HG03378 (cell line): Measurements from ENCODE around the gene HCFC1.
A peak's percentile ranks its signal among the peaks of the same experiment; 100 is the strongest.

Experiments
- ATAC-seq: cut with Tn5 transposase; IDR thresholded peaks from one replicate; pipeline ENCODE4 v1.9.1; 2021; ENCODE audit warnings: mild to moderate bottlenecking, moderate library complexity; ENCODE audit not compliant: unreplicated experiment

The HCFC1 gene

DNA sequence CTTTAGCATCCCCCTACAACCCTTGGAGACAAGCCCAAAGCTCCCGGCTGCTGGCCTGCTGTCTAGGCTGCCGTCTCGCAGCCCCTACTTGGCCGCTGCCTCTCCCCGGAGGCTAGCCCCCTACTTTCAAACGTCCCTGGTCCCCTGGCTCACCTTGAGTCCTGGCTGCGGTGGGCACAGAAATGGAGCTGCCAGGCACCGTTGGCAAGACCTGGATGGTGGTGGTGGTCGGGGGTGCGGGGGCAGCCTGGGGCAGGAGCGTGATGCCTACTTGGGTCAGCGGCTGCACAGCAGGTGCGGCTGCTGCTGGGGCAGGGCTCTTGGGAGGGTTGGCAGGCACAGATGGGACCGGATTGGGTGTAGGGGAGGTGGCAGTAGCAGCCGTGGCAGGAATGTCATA, 12.0 kb downstream of the HCFC1 start:
- no peak for ATAC-seq

DNA sequence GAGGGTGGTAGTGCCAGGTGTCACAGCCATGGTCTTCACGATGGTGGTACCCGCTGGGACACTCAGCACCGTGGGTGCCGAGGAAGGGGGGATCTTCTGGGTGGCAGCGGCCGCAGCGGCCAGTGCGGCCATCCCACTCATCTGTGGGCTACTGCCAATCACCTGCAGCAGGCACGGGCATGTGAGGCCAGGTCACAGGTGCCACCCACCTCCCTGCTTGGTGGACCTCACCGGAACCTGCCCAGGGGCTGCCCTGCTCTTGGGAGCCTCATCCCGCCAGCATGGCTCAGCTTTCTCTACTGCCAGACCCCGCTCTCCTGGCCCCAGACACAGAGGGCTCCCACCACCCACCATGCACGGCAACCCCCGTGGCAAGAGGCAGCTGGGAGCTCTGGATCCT, 13.0 kb downstream of the HCFC1 start:
- ATAC-seq: no peak

DNA sequence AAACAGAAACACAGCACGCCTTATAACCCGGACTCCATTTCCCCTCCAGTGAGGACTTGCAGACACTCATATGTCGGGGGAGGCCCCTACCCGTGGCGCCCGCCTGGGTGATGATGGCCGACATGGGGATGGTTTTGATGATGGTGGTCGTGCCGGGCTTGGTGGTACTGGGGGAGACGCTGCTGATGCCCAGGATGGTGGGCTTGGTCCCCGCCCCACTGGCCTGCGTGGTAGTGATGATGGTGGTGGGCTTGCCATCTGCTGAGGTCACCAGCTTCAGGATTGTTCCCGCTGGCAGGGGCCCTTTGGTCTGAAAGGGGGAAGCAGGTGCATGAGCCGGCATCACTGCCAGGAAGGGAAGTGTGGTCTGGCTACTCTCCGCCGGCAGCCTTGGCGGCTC, 14.4 kb downstream of the HCFC1 start:
- ATAC-seq: no peak

DNA sequence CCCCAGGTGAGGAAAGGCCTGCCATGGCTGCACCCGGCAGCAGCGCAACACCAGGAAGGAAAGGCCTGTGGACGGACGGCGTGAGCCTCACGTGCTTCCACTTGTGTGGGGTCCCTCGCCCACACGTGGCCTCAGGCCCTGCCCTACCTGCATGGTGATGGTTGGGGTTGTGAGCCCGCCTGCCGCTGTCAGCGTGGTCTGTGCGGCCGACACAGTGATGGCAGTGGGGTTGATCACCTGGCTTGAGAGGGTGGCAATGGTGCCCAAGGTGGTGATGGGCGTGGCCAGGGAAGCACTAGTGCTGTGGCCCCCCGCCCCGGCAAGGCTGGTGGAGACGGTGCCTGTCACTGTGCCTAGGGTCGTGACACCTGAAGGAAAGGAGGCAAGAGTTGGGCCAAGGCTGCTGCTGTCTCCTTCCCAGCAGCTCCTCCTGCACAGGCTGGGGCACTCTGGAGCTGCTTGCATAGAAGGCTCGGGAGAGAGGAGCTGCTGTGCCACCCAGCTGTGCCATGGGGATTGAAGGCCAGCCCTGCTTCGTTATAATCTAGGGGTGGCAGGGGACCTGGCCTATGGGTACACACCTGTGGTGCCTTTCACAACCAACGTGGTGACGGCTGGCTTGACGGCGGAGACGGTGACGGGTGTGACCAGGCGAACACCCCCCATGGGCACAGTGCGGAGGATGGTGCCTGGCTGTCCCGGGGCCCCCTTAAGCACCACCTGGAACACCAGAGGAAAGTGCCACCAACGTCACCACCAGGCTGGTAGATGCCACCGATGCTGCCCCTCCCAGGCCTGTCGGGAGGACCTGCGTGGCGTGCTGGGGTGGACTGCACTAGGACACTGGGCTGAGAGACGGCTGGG, 15.3 kb downstream of the HCFC1 start:
- no peak for ATAC-seq

DNA sequence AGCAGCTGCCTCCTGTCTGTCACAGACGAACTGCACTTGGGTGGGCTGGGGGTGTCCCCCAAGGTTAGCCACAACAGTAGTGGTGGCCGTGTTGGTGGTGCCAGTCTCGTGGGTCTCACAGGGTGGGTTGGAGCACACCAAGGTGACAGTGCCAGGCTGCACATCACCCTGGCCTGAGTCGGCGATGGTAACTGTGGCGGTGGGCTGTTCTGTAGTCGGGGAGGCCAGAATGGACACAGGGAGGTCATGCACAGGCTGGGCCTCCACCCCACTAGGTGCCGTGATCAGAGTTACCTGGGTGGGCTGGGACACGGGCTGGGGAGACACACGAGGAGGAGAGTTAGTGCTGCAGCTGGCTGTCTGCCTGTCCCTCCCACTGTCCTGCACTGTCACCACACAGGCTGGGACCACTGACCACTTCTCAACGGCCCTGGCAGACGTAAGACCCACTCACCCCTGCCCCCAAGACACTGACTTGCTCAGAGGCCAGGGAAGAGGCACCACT, 16.3 kb downstream of the HCFC1 start:
- ATAC-seq: no peak

DNA sequence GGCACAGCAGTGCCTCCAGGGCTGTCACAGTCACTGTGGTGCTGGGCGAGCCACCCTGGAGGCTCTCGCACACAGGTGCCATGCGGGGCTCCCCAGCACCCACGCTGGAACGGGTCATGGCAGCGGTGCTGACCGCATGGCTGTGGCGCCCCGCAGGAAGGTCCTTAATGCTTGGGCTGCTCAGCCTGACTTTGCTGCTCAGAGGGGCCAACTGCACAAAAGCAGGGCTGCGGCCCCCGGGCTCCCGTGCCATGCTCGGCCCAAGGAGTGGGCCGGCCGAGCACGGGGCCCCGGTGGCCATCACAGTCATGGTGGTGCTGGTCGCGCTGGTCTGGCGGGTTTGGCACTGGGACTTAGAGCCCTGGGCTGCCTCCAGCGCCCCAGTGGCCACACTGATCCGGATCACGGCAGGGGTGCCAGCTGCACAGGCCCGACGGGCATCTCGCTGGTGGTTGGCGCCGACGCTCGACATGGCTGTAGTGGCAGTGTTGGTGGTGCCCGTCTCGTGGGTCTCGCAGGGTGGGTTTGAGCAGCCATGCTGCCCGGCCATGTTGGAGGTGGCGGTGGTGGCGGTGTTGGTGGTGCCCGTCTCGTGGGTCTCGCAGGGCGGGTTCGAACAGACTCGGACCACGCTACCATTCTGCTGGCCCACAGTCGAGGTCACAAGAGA, 16.9 kb downstream of the HCFC1 start:
- no peak for ATAC-seq

DNA sequence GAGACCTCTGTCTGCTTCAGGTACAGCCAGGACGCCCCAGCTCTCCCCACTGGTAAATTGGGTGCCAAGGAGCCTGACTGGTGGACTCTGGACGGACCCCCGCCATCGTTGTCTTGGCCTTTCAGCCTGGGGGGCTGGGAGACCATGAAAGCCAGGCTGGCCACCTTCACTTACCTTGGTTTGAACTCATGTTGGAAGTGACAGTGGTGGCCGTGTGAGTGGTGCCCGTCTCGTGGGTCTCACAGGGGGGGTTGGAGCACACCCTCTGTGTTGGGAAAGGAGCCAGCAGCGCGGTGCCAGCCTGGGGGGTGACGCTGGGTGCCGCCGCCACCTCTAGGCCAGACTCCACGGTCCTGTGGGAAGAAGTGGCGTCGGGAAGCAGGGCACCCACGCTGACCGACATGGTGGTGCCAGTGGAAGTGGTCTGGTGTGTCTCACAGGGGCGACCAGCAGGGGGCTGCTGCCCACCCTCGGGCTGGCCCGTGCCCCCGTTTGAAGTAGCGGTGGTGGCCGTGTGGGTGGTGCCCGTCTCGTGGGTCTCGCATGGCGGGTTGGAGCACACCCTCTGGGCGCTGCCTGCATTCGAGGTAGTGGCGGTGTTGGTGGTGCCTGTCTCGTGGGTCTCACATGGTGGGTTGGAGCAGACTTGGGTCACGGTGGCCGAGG, 17.6 kb downstream of the HCFC1 start:
- ATAC-seq: no peak

DNA sequence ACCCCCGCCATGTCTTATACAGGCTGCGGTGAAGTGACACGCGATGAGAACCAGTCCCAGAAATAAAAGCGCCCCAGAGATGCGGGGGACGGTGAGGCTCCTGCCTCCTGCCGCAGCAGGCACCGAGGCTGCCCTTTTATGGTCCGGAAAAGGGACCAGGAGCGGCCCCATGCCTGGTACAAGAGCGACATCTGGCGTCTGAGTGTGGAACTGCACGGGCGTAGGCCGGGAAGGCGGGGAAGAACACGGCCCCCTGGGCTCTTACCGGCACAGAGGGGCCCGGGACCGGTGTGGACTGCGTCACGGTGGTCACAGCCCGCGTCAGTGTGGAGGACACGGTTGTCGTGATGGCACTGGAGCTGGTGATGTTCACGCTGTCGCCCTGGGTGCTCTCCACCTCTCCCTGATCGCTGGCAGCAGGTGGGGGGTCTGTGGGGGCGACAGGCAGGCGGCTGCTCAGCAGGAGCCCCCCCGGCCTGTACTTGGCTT, 18.2 kb downstream of the HCFC1 start:
- no peak for ATAC-seq

DNA sequence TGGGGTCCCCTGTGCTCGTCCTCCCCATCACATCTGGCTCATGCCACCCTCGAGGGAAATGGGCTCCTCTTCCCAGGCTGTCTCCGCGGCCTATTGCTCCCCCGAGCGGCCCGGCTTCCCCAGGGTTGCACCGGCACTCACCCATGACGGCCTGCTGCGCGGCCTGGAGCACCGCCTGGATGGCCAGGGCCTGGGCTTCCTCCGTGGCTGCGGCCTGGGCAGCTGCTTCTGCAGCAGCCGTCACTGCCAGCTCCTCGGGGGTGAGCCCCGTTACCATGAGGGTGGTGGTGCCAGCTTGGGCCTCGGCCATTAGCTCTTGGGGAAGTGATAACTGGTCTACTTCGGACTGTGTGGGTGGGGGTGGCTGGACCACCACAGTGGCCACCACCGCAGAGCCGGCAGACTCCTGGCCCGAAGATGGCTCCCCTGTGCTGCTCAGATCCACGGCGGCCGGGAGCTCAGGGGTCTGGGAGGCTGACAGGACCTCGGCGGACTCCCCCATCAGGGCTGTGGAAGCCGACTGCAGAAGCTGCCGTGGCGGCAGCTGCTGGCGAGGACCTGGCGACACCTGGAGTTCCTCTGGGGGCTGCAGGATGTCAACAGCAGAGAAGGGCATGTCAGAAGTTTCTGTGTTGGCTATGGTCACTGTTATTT, 19.1 kb downstream of the HCFC1 start:
- no peak for ATAC-seq

DNA sequence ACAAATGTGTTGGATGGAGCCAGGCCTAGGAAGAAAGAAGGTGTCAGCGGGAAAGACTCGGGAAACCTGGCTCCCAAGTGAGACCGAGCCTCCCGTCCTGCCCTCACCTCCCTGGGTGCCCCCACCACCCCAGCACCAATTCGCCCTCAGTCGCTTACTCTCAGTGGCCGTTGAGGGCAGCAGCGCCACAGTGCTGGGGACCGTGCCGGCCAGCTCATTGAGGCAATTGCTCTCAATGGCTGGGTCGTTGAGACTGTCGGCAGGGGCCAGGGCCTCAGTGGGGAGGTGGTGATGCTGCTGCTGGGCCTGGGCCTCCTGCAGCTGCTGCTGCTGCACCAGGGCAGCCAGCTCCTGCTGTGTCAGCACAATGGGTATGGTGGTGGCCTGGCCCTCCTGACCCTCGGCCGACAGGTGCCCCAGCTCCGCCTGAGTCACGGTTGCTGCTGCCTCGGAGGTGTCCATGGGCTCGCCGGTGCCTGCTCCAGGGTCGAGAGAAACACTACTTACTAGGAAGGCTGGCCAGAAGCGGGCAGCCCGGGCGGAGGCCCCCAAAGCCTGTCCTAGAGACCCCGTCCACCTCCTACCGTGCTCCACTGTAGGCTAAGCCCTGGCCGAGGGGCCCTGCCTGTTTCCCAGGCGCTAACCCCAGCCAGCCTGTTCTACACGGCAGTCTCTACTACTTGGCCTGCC, 19.8 kb downstream of the HCFC1 start:
- no peak for ATAC-seq

DNA sequence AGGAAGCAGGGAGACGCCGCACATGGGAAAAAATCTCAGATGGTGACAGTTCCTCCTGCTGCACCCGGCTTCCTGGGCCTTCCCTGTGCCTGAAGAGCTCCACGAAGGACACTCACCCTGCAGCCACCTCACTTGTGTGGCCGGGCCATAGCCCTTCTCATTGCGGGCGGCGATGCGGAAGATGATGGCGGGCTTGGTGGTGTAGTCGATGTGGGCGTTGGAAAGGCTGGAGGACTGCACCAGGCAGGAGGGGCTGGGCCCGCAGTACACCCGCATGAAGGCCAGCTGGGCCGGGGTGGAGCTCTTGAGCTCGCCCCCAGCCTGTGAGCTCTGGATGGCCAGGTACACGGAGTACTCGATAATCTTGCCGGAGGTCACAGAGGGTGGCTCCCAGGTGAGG, 21.5 kb downstream of the HCFC1 start:
- no peak for ATAC-seq

DNA sequence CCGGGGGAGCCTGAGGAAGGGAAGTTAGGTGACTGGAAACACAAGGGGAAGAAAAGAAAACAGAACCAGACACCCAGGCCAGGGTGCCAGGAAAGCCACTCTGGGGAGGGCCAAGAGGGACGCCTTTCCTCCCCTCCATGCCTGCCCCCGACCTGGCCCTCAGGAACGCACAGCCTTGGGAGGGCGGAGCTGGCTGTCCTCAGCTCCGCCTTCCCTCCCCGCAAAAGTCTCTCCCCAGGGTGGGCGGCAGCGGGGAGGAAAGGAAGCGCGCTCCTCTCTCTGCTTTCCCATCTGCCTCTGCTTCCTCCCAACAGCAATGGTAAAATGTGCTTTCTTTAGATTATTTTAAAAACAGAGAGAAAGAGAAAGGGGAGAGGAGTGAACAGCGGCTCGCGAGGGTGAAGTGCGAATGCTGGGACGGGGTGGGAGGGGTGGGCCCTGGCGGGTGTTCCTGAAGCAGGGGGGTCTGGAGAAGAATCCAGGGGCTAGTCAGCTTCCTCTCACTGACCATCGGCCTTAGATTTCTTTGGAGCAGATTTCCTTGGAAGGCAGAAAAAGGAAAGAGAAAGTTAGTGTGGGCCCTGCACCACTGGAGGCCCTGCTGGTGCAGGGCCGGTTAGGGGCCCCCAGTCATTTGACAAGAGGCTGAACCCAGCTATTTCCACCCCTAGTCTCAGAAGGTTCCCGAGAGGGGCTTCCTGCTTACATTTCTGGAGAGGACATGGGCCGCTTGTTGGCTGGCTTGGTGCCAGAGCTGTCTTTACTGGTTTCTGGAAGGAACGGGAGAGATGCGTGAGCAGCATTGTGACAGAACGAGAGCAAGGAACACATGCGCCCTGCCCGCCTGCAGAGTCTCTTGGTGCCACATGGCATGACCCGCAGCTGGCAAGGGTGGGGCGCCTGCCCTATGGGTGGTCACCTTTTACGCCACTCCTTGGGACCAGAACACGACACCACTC, 22.5 kb downstream of the HCFC1 start:
- ATAC-seq: no peak

DNA sequence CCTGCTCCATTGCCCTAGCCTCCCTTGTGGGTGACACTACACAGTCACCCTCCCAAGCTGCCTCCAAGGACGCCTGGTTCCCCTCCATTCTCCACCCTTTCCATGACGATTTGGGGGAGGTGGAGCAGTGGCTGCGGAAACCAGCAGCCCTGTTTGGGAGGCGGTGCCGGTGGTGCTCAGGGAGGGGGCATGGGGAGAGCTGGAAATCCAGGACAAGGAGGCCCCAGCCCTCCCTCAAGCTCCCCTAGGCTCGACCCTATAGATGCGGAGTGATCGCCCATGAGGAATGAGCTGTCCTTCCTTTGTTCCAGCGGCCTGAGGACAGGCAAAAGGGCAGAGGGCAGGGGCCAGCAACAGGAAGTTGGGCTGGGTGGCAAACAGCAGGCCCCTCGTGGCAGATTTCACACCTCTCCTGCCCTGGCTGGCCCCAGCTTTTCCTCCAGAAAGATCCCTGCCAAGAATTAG, 23.6 kb downstream of the HCFC1 start:
- no peak for ATAC-seq

DNA sequence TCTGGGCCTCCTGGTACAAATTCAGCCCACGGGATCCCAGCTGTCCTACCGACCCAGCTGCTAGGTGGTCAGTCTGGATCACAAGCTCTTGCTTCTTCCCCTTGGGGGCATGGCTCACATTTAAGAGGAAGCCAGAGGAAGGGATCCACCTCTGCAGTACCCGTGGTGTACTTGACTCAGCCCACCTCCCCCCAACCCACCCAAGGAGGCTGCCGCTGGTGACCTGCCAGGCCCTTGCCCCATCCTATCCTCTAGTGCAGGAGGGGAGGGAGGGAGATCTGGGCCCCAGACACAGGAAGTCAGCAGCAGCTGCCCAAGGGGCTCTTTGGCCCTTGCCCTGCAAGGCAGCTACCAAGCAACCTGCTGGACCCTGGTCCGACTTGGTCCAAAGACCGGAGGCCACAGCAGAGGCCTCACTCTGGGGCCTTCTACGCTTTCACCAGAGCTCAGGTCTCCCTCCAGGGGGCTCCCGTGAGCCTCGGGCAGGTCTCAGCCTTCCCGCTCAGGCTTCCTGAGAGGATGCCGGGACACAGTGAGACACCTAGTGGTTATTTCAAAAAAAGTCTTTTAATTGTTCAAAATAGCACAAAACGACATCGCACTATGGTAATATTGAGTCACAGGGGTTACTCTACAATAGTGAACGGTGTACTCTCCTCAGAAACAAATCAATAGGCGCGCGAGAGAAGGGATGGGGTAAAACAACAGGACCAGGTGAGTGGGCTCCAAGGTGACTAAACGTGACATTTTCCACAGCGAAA, 24.4 kb downstream of the HCFC1 start:
- peak; percentile 58 for ATAC-seq

DNA sequence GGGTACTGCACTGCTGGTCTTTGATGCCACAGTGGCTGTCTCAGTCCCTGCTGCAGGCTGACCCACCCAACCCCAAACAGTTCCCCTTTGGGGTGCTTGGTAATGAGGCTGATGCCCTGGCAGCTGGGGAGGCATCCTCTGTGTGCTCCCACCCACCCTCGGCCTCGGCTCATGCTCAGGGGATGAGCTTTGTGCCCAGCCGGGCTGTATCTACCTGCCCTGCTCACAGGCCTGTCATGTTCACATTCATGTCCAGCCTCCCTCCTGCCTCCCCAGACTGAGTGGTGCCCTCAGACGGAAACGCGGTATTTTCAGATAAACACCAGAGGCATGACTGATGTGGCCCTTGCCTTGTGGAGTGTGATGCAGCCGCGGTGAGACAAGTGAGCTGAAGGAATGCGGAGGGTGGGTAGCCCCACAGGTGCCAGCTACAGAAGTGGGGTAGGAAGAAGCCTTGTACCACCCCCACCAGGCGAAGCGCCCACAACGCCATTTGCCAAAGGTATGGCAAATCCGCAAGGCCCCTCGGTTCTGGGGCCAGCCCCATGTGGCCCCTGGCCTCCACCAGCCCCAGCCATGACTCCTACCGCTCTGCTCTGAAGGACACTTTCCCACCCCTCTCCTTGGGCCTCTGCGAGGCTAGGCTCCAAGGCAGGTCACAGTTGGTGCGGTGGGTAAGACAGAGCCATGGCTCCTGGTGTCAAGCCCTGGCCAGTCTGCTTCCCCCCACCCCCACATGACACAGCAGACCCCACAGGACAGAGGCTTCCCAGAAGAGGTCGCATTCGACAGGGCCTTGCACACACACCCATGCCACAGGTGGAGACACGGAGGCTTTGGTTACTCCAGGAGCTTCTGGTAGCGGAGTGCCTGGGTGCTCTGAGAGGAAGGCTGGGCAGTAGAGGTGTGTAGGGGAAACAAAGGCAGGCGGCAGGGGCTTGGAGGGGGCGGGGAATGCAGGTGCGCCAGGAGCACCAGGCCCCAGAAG, 25.4 kb downstream of the HCFC1 start:
- no peak for ATAC-seq

DNA sequence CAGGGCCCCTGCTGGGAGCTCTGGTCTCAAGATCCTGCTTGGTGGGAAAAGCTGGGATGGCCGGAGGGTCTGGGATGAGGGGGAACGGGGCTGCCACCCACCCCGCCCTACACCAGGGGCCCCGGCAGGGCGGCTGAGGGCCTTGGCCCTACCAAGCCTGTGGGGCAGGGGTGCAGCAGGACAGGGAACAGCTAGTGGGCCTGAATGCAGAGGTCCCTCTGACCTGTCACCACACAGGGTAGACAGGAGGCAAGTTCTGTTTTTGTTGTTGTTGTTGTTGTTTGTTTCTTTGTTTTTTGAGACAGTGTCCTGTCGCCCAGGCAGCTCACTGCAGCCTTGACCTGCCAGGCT, 26.8 kb downstream of the HCFC1 start:
- no peak for ATAC-seq

DNA sequence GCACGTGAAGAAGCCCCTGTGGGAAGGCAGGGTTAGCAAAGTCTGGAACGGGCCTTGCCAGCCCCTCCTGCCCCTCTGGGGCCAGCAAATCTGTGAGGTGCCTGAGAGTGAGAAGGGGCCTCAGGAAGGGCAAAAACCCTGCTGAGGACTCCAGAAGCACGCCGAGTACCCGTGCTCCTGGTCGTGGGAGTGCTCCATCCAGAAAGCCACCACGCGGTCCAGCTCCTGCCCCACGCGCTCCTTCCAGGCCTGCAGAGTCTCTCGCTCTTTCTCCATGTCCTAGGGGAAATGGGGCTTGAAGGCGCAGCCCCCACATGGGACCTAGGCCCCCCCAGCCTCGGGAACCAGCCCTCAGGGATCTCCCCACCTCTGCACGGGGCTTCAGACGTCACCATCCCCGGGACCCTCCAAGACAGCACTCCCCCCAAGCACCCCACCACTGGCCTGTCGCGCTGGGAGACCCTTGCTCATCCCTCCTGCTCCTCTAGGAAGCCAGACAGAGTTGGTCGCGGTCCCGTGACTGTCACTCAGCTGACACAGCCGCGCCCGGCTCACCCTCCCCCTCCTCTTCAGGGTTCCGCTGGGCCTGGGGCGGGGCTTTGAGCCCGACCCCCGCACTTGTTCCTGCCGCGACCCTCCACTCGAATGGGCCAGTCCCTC, 27.3 kb downstream of the HCFC1 start, which contains the start of gene RENBP:
TSS of gene RENBP (minus strand) at position 504 of the 660 bp plus-strand sequence. CDS start at position 471, 33 bp downstream.
- no peak for ATAC-seq
